HUES6 (cell line): ENCODE data around the gene SPDYE17.
"Not testable (repeated sequence)": the region's sequence is repeated elsewhere in the genome, so short reads cannot be mapped to it uniquely, and the experiment has no call there.

ENCODE experiments used
- H3K27ac ChIP-seq: 2 replicates; pipeline ENCODE4 v1.7.0; 2013; ENCODE audit warnings: low read depth, mild to moderate bottlenecking, low read length, inconsistent platforms
- H3K27me3 ChIP-seq: 2 replicates; pipeline ENCODE4 v1.6.1; 2013; ENCODE audit warnings: low read length; ENCODE audit not compliant: control insufficient read depth, insufficient read depth
- H3K36me3 ChIP-seq: 2 replicates; pipeline ENCODE4 v1.6.1; 2013; ENCODE audit warnings: low read length; ENCODE audit not compliant: control insufficient read depth, insufficient read depth
- H3K4me1 ChIP-seq: 2 replicates; pipeline ENCODE4 v1.6.1; 2013; ENCODE audit warnings: low read length; ENCODE audit not compliant: control insufficient read depth, insufficient read depth
- H3K4me3 ChIP-seq: 2 replicates; pipeline ENCODE4 v1.5.1; 2013; ENCODE audit warnings: low read depth, low read length
- H3K9ac ChIP-seq: one replicate; pipeline ENCODE4 v1.6.1; 2013; ENCODE audit warnings: mild to moderate bottlenecking, low read length
- H3K9me3 ChIP-seq: 2 replicates; pipeline ENCODE4 v1.6.1; 2013; ENCODE audit warnings: low read depth, low read length; ENCODE audit not compliant: control insufficient read depth, insufficient read depth

Gene SPDYE17

GRCh38 chr7:76983333-76983732, 48.8 kb downstream of the SPDYE17 start:
- peaks cover 14% of the 10 kb centered on the region for H3K36me3 ChIP-seq
- H3K27me3 ChIP-seq, H3K9ac ChIP-seq, H3K4me1 ChIP-seq, H3K27ac ChIP-seq, H3K4me3 ChIP-seq, H3K9me3 ChIP-seq: not testable (repeated sequence)

- H3K27ac ChIP-seq, H3K9me3 ChIP-seq, H3K27me3 ChIP-seq, H3K9ac ChIP-seq, H3K4me3 ChIP-seq, H3K4me1 ChIP-seq: not testable (repeated sequence)
- H3K36me3 ChIP-seq: peaks cover 14% of the 10 kb centered on the region
Observed at GRCh38 chr7:76982501-76982900, 49.7 kb downstream of the SPDYE17 start.

GRCh38 chr7:76981187-76981970, 50.8 kb downstream of the SPDYE17 start:
- not testable (repeated sequence) for H3K27ac ChIP-seq, H3K9ac ChIP-seq, H3K4me1 ChIP-seq, H3K27me3 ChIP-seq, H3K9me3 ChIP-seq, H3K4me3 ChIP-seq
- peaks cover 14% of the 10 kb centered on the region for H3K36me3 ChIP-seq

GRCh38 chr7:76980576-76980975, 51.6 kb downstream of the SPDYE17 start:
- not testable (repeated sequence) for H3K27ac ChIP-seq, H3K27me3 ChIP-seq, H3K4me3 ChIP-seq, H3K4me1 ChIP-seq, H3K9ac ChIP-seq, H3K9me3 ChIP-seq
- peaks cover 14% of the 10 kb centered on the region for H3K36me3 ChIP-seq

- not testable (repeated sequence) for H3K9ac ChIP-seq, H3K4me3 ChIP-seq, H3K27me3 ChIP-seq, H3K4me1 ChIP-seq, H3K9me3 ChIP-seq, H3K27ac ChIP-seq
- H3K36me3 ChIP-seq: peaks cover 14% of the 10 kb centered on the region
Observed at GRCh38 chr7:76977761-76978367, 54.3 kb downstream of the SPDYE17 start.

GRCh38 chr7:76974793-76975579, 57.2 kb downstream of the SPDYE17 start:
- H3K27ac ChIP-seq, H3K27me3 ChIP-seq, H3K36me3 ChIP-seq, H3K4me3 ChIP-seq, H3K9ac ChIP-seq, H3K4me1 ChIP-seq, H3K9me3 ChIP-seq: not testable (repeated sequence)

- not testable (repeated sequence) for H3K27me3 ChIP-seq, H3K9me3 ChIP-seq, H3K27ac ChIP-seq, H3K4me3 ChIP-seq, H3K9ac ChIP-seq, H3K36me3 ChIP-seq, H3K4me1 ChIP-seq
Observed at GRCh38 chr7:76974336-76974735, 57.8 kb downstream of the SPDYE17 start.

- H3K4me1 ChIP-seq, H3K27me3 ChIP-seq, H3K9me3 ChIP-seq, H3K27ac ChIP-seq, H3K36me3 ChIP-seq, H3K4me3 ChIP-seq, H3K9ac ChIP-seq: not testable (repeated sequence)
Observed at GRCh38 chr7:76972391-76972790, 59.8 kb downstream of the SPDYE17 start.
